ENCODE data around the gene CAPN8. TPM values are rescaled to one million over a fixed set of nuclear protein-coding genes. Genes with fewer than 3 reads are reported as not detected.

CAPN8 gene
- total RNA-seq, 2 experiments from 2014 or later, result 0.27 to 0.34 TPM

GRCh38 chr1:223553957-223554356 is 111.5 kb downstream of the CAPN8 start:
- H3K27me3 Mint-ChIP-seq, result no peaks in the 10 kb centered on the region

GRCh38 chr1:223551610-223552009 is 113.9 kb downstream of the CAPN8 start:
- no peak overlapping the region for H3K4me3 Mint-ChIP-seq
- Histone ChIP-seq H3K36me3 (ENCODE audit: insufficient read depth, low read length) (no peaks in the 10 kb centered on the region), H3K9me3 (ENCODE audit: control insufficient read depth in 1 of 2, insufficient read depth in 1 of 2, low read length in 2 of 2) (peaks cover 3 to 5% of the 10 kb centered on the region in 2 experiments), H3K27me3 (ENCODE audit: control insufficient read depth in 1 of 2, insufficient read depth in 2 of 2, low read length in 2 of 2) (no peaks in the 10 kb centered on the region), H3K27ac (ENCODE audit: low read depth in 1 of 2, low read length in 2 of 2) (no peak overlapping the region), H3K4me3 (ENCODE audit: low read length) (no peak overlapping the region), H3K4me1 (ENCODE audit: insufficient read depth, low read length) (peaks cover 9% of the 10 kb centered on the region)
- DNase-seq (no peak), ATAC-seq (ENCODE audit: poor library complexity) (no peak)
- H3K9me3 Mint-ChIP-seq, result no peaks in the 10 kb centered on the region
- POLR2A ChIA-PET, result no interaction called here
- no peaks in the 10 kb centered on the region for H3K36me3 Mint-ChIP-seq (ENCODE audit: low read depth)
- intact Hi-C loops (cut with DNase I, micrococcal nuclease), result no loop called here
- no peak for TF ChIP-seq CTCF (IDR thresholded peaks at IDR 0.05)
- CTCF ChIA-PET, result no interaction called here
- H3K27ac Mint-ChIP-seq, result no peak overlapping the region
- H3K4me1 Mint-ChIP-seq (ENCODE audit: low read depth), result peaks cover 7% of the 10 kb centered on the region
- no peaks in the 10 kb centered on the region for H3K27me3 Mint-ChIP-seq

More at GRCh38 chr1:223553957-223554356, 111.5 kb downstream of the CAPN8 start:
- no peak overlapping the region for H3K27ac Mint-ChIP-seq
- H3K4me1 Mint-ChIP-seq (ENCODE audit: low read depth), result peaks cover 7% of the 10 kb centered on the region
- no peak for ATAC-seq (ENCODE audit: poor library complexity)
- H3K4me3 Mint-ChIP-seq, result no peak overlapping the region
- H3K4me3 ChIP-seq (ENCODE audit: low read length), result no peak overlapping the region
- H3K9me3 ChIP-seq (ENCODE audit: control insufficient read depth in 1 of 2, insufficient read depth in 1 of 2, low read length in 2 of 2), result no peaks in the 10 kb centered on the region
- no peaks in the 10 kb centered on the region for H3K36me3 Mint-ChIP-seq (ENCODE audit: low read depth)
- TF ChIP-seq CTCF (IDR thresholded peaks at IDR 0.05), result no peak
- intact Hi-C loops (cut with DNase I, micrococcal nuclease), result no loop called here
- H3K27ac ChIP-seq (ENCODE audit: low read depth in 1 of 2, low read length in 2 of 2), result no peak overlapping the region
- ChIA-PET POLR2A (no interaction called here), CTCF (no interaction called here)
- H3K4me1 ChIP-seq (ENCODE audit: insufficient read depth, low read length), result peaks cover 9% of the 10 kb centered on the region
- no peaks in the 10 kb centered on the region for H3K36me3 ChIP-seq (ENCODE audit: insufficient read depth, low read length)
- no peak for DNase-seq
- H3K9me3 Mint-ChIP-seq, result no peaks in the 10 kb centered on the region
- no peaks in the 10 kb centered on the region for H3K27me3 ChIP-seq (ENCODE audit: control insufficient read depth in 1 of 2, insufficient read depth in 2 of 2, low read length in 2 of 2)

- H3K27ac ChIP-seq (ENCODE audit: low read depth in 1 of 2, low read length in 2 of 2), result no peak overlapping the region
- no peaks in the 10 kb centered on the region for H3K9me3 Mint-ChIP-seq
- intact Hi-C loops (cut with DNase I, micrococcal nuclease), result no loop called here
- H3K36me3 Mint-ChIP-seq (ENCODE audit: low read depth), result no peaks in the 10 kb centered on the region
- DNase-seq (no peak), ATAC-seq (ENCODE audit: poor library complexity) (no peak)
- H3K27me3 Mint-ChIP-seq, result no peaks in the 10 kb centered on the region
- POLR2A ChIA-PET, result interaction anchor here (0.6 kb wide), 1 partner anchor 406 kb away, joined by 3 read pairs; the partner anchor contains the start of gene TLR5
- H3K27me3 ChIP-seq (ENCODE audit: control insufficient read depth in 1 of 2, insufficient read depth in 2 of 2, low read length in 2 of 2), result no peaks in the 10 kb centered on the region
- TF ChIP-seq CTCF (IDR thresholded peaks at IDR 0.05), result no peak
- peaks cover 7% of the 10 kb centered on the region for H3K4me1 Mint-ChIP-seq (ENCODE audit: low read depth)
- H3K9me3 ChIP-seq (ENCODE audit: control insufficient read depth in 1 of 2, insufficient read depth in 1 of 2, low read length in 2 of 2), result peaks cover 3 to 5% of the 10 kb centered on the region in 2 experiments
- CTCF ChIA-PET, result no interaction called here
- H3K4me3 Mint-ChIP-seq, result no peak overlapping the region
- H3K4me3 ChIP-seq (ENCODE audit: low read length), result no peak overlapping the region
- H3K4me1 ChIP-seq (ENCODE audit: insufficient read depth, low read length), result peaks cover 9% of the 10 kb centered on the region
- H3K36me3 ChIP-seq (ENCODE audit: insufficient read depth, low read length), result no peaks in the 10 kb centered on the region
- H3K27ac Mint-ChIP-seq, result no peak overlapping the region
These were observed 115.8 kb downstream of the CAPN8 start for GRCh38 chr1:223549740-223550139.

All from CD4-positive, alpha-beta T cell (primary cell).